GM23338 (cell line): ENCODE data around the gene LCN12. TPM values are rescaled to one million over a fixed set of nuclear protein-coding genes. Genes with fewer than 3 reads are reported as not detected.

ENCODE experiments used
- ATAC-seq: fragments of 200-7000 bp; cut with Tn5 transposase; 3 replicates; pipeline ENCODE4 v1.9.1; 2020
- DNase-seq: peaks from one replicate; pipeline ENCODE4 v3.0.0-alpha.2; 2015; ENCODE audit warnings: low spot score
- H2AFZ ChIP-seq: fragments of 200-600 bp; sonication (generic); 2 replicates; pipeline ENCODE4 v1.8.0; 2016; ENCODE audit warnings: antibody characterized with exemption, mild to moderate bottlenecking, moderate library complexity
- H3F3A ChIP-seq: fragments of 200-600 bp; sonication (generic); replicated peaks from 2 replicates; pipeline ENCODE4 v1.8.0; 2017; ENCODE audit warnings: antibody characterized with exemption, mixed run types, low read depth
- H3K27ac ChIP-seq: fragments of 200-600 bp; sonication (generic); 2 replicates; pipeline ENCODE4 v1.6.1; 2016; ENCODE audit warnings: low read depth
- H3K27me3 ChIP-seq: fragments of 200-600 bp; sonication (generic); 2 replicates; pipeline ENCODE4 v1.8.0; 2016; ENCODE audit warnings: mild to moderate bottlenecking, mixed run types, moderate library complexity; ENCODE audit not compliant: insufficient read depth
- H3K36me3 ChIP-seq: fragments of 200-600 bp; sonication (generic); 2 replicates; pipeline ENCODE4 v1.8.0; 2016; ENCODE audit warnings: mild to moderate bottlenecking; ENCODE audit not compliant: insufficient read depth
- H3K4me1 ChIP-seq: fragments of 200-600 bp; sonication (generic); 2 replicates; pipeline ENCODE4 v1.8.0; 2016; ENCODE audit warnings: mild to moderate bottlenecking, moderate library complexity; ENCODE audit not compliant: insufficient read depth
- H3K4me2 ChIP-seq: fragments of 200-600 bp; sonication (generic); 2 replicates; pipeline ENCODE4 v1.7.1; 2017; ENCODE audit warnings: mixed run types
- H3K4me3 ChIP-seq: fragments of 200-600 bp; sonication (generic); 2 replicates; pipeline ENCODE4 v1.6.1; 2016; ENCODE audit warnings: mixed run types
- H3K79me2 ChIP-seq: fragments of 200-600 bp; sonication (generic); replicated peaks from 2 replicates; pipeline ENCODE4 v1.8.0; 2017; ENCODE audit warnings: mild to moderate bottlenecking; ENCODE audit not compliant: insufficient read depth
- H3K9me2 ChIP-seq: fragments of 200-600 bp; sonication (generic); 2 replicates; pipeline ENCODE4 v1.8.0; 2017; ENCODE audit not compliant: insufficient read depth
- H4K20me1 ChIP-seq: fragments of 200-600 bp; sonication (generic); replicated peaks from 2 replicates; pipeline ENCODE4 v1.8.0; 2017; ENCODE audit warnings: mild to moderate bottlenecking; ENCODE audit not compliant: insufficient read depth
- H3K27ac Mint-ChIP-seq: 2 replicates; pipeline ENCODE4 v1.8.0; 2020; ENCODE audit warnings: inconsistent platforms, mild to moderate bottlenecking, moderate library complexity, mixed read lengths
- H3K27me3 Mint-ChIP-seq: 3 replicates; pipeline ENCODE4 v1.8.0; 2022; ENCODE audit warnings: low read depth, mild to moderate bottlenecking, moderate library complexity, mixed read lengths, inconsistent platforms; ENCODE audit not compliant: insufficient read depth, poor library complexity
- H3K36me3 Mint-ChIP-seq: 3 replicates; pipeline ENCODE4 v1.8.0; 2021; ENCODE audit warnings: low read depth, mild to moderate bottlenecking, inconsistent platforms, moderate library complexity, mixed read lengths
- H3K4me1 Mint-ChIP-seq: 3 replicates; pipeline ENCODE4 v1.8.0; 2020; ENCODE audit warnings: mild to moderate bottlenecking, inconsistent platforms, mixed read lengths
- H3K4me3 Mint-ChIP-seq: 3 replicates; pipeline ENCODE4 v1.8.0; 2021; ENCODE audit warnings: moderate library complexity, mild to moderate bottlenecking, inconsistent platforms, mixed read lengths
- H3K9me3 Mint-ChIP-seq: 3 replicates; pipeline ENCODE4 v1.8.0; 2020; ENCODE audit warnings: moderate library complexity, mild to moderate bottlenecking, inconsistent platforms, mixed read lengths
- CREB1 ChIP-seq: fragments of 250-450 bp; sonication (Bioruptor Pico); IDR thresholded peaks from 2 replicates; pipeline ENCODE4 v1.5.0; 2020; ENCODE audit warnings: low read depth, mild to moderate bottlenecking, moderate library complexity
- EZH2 ChIP-seq: fragments of 200-600 bp; sonication (generic); IDR thresholded peaks from one replicate; pipeline ENCODE4 v1.8.0; 2017; ENCODE audit warnings: antibody characterized with exemption, mild to moderate bottlenecking, low read depth; ENCODE audit not compliant: unreplicated experiment
- JUNB ChIP-seq: IDR thresholded peaks from one replicate; pipeline ENCODE4 v1.6.1; 2016; ENCODE audit warnings: antibody characterized with exemption; ENCODE audit not compliant: unreplicated experiment
- NANOG ChIP-seq: IDR thresholded peaks from 2 replicates; pipeline ENCODE4 v1.6.1; 2016; ENCODE audit warnings: antibody characterized with exemption, borderline replicate concordance
- POLR2AphosphoS5 ChIP-seq: IDR thresholded peaks from 2 replicates; pipeline ENCODE4 v1.6.1; 2016; ENCODE audit warnings: antibody characterized with exemption, low read depth
- ZNF114 ChIP-seq: fragments of 250-450 bp; sonication (Bioruptor Pico); IDR thresholded peaks from 2 replicates; pipeline ENCODE4 v1.5.0; 2020; ENCODE audit warnings: mild to moderate bottlenecking, moderate library complexity
- polyA plus RNA-seq: library from polyadenylated mRNA; unstranded; fragments of >200 nt; fragmentation: Nextera tagmentation; extraction: Ambion mirVana; gene quantifications from 2 replicates; pipeline ENCODE4 v1.2.1, GENCODE V29; 2016
- total RNA-seq: library from RNA; depleted of rRNA; stranded (reverse); fragments of >200 nt; shearing (Covaris generic); gene quantifications from 2 replicates; pipeline ENCODE4 v1.2.3, GENCODE V29; 2014
- TF ChIP-seq, protein P1 (sequence below): IDR thresholded peaks from 2 replicates; pipeline ENCODE4 v1.6.1; 2016; ENCODE audit warnings: antibody characterized with exemption
- TF ChIP-seq, protein P2 (sequence below): IDR thresholded peaks from one replicate; pipeline ENCODE4 v1.6.1; 2018; ENCODE audit warnings: antibody characterized with exemption; ENCODE audit not compliant: unreplicated experiment
- TF ChIP-seq, protein P3 (sequence below): fragments of 250-450 bp; sonication (Bioruptor Pico); IDR thresholded peaks from 2 replicates; pipeline ENCODE4 v1.5.0; 2020; ENCODE audit warnings: mild to moderate bottlenecking, moderate library complexity

The LCN12 gene
- total and polyA plus RNA-seq, 2 experiments from 2014 or later: 0.39 to 0.69 TPM

DNA sequence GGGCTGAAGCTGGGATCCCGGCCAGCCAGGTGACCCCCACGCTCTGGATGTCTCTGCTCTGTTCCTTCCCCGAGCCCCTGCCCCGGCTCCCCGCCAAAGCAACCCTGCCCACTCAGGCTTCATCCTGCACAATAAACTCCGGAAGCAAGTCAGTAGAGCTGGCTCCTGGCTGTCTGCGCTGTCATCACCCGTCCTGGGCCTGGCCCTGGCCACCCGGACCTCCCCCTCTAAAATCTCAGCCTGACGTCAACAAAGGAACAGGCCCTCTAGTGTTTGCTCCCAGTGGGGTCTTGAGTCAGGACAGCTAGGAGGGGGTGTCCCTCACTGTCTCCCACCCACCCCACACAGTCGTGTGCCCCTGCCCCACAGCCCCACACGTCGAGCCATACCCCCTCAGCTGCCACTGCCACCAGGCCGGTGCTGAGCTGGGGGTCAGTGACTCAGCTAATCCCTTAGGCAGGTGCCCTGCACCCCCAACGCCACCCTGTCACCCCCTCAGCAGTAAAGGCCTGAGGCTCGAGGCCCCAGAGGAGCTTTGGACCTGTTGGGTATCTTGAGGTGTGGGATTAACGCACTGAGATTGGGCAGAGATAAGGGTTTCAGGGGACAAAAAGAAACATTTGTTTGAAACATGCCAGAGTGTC is 29.6 kb downstream of the LCN12 start:
- Mint-ChIP-seq H3K36me3 (no peaks in the 10 kb centered on the region; the same call in 2 of the 3 replicates), H3K4me1 (peaks cover 2% of the 10 kb centered on the region; the same call in 2 of the 3 replicates), H3K27ac (no peak overlapping the region), H3K4me3 (no peak overlapping the region), H3K9me3 (no peaks in the 10 kb centered on the region), H3K27me3 (peaks cover 23% of the 10 kb centered on the region)
- Histone ChIP-seq H3K27ac (no peak overlapping the region), H2AFZ (no peak overlapping the region), H3K4me3 (no peak overlapping the region), H3F3A (no peaks in the 10 kb centered on the region), H3K27me3 (peaks cover 31% of the 10 kb centered on the region), H3K4me2 (no peak overlapping the region), H3K79me2 (no peaks in the 10 kb centered on the region), H3K9me2 (no peaks in the 10 kb centered on the region), H3K4me1 (peaks cover 3% of the 10 kb centered on the region; the same call in 1 of the 2 replicates), H4K20me1 (no peaks in the 10 kb centered on the region), H3K36me3 (no peaks in the 10 kb centered on the region)
- TF ChIP-seq, protein P1, sequence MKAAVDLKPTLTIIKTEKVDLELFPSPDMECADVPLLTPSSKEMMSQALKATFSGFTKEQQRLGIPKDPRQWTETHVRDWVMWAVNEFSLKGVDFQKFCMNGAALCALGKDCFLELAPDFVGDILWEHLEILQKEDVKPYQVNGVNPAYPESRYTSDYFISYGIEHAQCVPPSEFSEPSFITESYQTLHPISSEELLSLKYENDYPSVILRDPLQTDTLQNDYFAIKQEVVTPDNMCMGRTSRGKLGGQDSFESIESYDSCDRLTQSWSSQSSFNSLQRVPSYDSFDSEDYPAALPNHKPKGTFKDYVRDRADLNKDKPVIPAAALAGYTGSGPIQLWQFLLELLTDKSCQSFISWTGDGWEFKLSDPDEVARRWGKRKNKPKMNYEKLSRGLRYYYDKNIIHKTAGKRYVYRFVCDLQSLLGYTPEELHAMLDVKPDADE: no peak
- TF ChIP-seq, protein P2, sequence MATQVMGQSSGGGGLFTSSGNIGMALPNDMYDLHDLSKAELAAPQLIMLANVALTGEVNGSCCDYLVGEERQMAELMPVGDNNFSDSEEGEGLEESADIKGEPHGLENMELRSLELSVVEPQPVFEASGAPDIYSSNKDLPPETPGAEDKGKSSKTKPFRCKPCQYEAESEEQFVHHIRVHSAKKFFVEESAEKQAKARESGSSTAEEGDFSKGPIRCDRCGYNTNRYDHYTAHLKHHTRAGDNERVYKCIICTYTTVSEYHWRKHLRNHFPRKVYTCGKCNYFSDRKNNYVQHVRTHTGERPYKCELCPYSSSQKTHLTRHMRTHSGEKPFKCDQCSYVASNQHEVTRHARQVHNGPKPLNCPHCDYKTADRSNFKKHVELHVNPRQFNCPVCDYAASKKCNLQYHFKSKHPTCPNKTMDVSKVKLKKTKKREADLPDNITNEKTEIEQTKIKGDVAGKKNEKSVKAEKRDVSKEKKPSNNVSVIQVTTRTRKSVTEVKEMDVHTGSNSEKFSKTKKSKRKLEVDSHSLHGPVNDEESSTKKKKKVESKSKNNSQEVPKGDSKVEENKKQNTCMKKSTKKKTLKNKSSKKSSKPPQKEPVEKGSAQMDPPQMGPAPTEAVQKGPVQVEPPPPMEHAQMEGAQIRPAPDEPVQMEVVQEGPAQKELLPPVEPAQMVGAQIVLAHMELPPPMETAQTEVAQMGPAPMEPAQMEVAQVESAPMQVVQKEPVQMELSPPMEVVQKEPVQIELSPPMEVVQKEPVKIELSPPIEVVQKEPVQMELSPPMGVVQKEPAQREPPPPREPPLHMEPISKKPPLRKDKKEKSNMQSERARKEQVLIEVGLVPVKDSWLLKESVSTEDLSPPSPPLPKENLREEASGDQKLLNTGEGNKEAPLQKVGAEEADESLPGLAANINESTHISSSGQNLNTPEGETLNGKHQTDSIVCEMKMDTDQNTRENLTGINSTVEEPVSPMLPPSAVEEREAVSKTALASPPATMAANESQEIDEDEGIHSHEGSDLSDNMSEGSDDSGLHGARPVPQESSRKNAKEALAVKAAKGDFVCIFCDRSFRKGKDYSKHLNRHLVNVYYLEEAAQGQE: no peak
- TF ChIP-seq EZH2 (no peak), NANOG (no peak), POLR2AphosphoS5 (no peak), ZNF114 (CRISPR knock-in tag) (no peak), CREB1 (CRISPR knock-in tag) (no peak), JUNB (no peak)
- TF ChIP-seq, protein P3, sequence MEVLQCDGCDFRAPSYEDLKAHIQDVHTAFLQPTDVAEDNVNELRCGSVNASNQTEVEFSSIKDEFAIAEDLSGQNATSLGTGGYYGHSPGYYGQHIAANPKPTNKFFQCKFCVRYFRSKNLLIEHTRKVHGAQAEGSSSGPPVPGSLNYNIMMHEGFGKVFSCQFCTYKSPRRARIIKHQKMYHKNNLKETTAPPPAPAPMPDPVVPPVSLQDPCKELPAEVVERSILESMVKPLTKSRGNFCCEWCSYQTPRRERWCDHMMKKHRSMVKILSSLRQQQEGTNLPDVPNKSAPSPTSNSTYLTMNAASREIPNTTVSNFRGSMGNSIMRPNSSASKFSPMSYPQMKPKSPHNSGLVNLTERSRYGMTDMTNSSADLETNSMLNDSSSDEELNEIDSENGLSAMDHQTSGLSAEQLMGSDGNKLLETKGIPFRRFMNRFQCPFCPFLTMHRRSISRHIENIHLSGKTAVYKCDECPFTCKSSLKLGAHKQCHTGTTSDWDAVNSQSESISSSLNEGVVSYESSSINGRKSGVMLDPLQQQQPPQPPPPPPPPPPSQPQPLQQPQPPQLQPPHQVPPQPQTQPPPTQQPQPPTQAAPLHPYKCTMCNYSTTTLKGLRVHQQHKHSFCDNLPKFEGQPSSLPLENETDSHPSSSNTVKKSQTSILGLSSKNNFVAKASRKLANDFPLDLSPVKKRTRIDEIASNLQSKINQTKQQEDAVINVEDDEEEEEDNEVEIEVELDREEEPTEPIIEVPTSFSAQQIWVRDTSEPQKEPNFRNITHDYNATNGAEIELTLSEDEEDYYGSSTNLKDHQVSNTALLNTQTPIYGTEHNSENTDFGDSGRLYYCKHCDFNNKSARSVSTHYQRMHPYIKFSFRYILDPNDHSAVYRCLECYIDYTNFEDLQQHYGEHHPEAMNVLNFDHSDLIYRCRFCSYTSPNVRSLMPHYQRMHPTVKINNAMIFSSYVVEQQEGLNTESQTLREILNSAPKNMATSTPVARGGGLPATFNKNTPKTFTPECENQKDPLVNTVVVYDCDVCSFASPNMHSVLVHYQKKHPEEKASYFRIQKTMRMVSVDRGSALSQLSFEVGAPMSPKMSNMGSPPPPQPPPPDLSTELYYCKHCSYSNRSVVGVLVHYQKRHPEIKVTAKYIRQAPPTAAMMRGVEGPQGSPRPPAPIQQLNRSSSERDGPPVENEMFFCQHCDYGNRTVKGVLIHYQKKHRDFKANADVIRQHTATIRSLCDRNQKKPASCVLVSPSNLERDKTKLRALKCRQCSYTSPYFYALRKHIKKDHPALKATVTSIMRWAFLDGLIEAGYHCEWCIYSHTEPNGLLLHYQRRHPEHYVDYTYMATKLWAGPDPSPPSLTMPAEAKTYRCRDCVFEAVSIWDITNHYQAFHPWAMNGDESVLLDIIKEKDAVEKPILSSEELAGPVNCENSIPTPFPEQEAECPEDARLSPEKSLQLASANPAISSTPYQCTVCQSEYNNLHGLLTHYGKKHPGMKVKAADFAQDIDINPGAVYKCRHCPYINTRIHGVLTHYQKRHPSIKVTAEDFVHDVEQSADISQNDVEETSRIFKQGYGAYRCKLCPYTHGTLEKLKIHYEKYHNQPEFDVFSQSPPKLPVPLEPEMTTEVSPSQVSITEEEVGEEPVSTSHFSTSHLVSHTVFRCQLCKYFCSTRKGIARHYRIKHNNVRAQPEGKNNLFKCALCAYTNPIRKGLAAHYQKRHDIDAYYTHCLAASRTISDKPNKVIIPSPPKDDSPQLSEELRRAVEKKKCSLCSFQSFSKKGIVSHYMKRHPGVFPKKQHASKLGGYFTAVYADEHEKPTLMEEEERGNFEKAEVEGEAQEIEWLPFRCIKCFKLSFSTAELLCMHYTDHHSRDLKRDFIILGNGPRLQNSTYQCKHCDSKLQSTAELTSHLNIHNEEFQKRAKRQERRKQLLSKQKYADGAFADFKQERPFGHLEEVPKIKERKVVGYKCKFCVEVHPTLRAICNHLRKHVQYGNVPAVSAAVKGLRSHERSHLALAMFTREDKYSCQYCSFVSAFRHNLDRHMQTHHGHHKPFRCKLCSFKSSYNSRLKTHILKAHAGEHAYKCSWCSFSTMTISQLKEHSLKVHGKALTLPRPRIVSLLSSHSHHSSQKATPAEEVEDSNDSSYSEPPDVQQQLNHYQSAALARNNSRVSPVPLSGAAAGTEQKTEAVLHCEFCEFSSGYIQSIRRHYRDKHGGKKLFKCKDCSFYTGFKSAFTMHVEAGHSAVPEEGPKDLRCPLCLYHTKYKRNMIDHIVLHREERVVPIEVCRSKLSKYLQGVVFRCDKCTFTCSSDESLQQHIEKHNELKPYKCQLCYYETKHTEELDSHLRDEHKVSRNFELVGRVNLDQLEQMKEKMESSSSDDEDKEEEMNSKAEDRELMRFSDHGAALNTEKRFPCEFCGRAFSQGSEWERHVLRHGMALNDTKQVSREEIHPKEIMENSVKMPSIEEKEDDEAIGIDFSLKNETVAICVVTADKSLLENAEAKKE: no peak
- ATAC-seq (no peak), DNase-seq (no peak)
